ENCODE data around the gene GNG12. TPM values are rescaled to one million over a fixed set of nuclear protein-coding genes. Genes with fewer than 3 reads are reported as not detected.

The GNG12 gene
- total RNA-seq, 2 donors from 2014 or later, result 29.1 to 45.4 TPM

DNA sequence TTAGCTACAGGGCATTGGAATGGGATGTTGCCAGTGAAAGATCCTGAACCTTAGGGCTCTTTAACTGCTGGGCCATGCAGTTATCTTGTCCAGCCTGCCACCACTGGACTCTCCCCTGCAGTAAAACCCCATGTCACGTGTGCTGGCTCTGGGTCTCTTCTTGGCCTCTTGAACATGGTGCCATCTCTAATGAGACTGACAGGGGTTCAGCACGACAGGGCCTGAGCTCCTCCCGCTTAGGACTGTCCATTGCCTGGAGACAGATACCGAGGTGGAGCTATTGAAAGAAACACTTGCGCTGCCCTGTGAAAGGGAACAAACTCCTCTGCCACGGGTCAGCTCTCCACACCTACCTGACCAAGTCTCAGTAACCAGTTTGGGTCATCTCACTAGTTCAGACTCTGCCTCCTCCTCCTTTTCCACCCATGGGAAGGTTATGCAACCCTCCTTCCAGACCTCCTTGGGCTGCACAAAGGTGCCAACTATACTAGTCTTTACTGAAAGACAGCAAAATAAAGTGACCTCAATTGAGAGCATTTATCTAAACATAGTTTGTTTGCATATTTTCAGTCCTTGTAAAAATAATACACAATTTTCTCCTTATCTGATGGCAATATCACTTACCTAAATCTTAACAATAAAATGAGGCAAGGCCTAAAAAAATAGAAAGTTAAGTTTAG, 66.0 kb downstream of the GNG12 start:
- peaks cover 0 to 6% of the 10 kb centered on the region in 2 donors for H3K4me1 ChIP-seq
- H3K9me3 ChIP-seq, result no peaks in the 10 kb centered on the region
- no peak for DNase-seq (ENCODE audit: low spot score)
- H3K4me3 ChIP-seq, result no peak overlapping the region
- TF ChIP-seq, protein P1, sequence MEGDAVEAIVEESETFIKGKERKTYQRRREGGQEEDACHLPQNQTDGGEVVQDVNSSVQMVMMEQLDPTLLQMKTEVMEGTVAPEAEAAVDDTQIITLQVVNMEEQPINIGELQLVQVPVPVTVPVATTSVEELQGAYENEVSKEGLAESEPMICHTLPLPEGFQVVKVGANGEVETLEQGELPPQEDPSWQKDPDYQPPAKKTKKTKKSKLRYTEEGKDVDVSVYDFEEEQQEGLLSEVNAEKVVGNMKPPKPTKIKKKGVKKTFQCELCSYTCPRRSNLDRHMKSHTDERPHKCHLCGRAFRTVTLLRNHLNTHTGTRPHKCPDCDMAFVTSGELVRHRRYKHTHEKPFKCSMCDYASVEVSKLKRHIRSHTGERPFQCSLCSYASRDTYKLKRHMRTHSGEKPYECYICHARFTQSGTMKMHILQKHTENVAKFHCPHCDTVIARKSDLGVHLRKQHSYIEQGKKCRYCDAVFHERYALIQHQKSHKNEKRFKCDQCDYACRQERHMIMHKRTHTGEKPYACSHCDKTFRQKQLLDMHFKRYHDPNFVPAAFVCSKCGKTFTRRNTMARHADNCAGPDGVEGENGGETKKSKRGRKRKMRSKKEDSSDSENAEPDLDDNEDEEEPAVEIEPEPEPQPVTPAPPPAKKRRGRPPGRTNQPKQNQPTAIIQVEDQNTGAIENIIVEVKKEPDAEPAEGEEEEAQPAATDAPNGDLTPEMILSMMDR (IDR thresholded peaks at IDR 0.05), result no peak
- no peaks in the 10 kb centered on the region for H3K27me3 ChIP-seq
- no peaks in the 10 kb centered on the region for H3K36me3 ChIP-seq
- H3K27ac ChIP-seq, result no peak overlapping the region

DNA sequence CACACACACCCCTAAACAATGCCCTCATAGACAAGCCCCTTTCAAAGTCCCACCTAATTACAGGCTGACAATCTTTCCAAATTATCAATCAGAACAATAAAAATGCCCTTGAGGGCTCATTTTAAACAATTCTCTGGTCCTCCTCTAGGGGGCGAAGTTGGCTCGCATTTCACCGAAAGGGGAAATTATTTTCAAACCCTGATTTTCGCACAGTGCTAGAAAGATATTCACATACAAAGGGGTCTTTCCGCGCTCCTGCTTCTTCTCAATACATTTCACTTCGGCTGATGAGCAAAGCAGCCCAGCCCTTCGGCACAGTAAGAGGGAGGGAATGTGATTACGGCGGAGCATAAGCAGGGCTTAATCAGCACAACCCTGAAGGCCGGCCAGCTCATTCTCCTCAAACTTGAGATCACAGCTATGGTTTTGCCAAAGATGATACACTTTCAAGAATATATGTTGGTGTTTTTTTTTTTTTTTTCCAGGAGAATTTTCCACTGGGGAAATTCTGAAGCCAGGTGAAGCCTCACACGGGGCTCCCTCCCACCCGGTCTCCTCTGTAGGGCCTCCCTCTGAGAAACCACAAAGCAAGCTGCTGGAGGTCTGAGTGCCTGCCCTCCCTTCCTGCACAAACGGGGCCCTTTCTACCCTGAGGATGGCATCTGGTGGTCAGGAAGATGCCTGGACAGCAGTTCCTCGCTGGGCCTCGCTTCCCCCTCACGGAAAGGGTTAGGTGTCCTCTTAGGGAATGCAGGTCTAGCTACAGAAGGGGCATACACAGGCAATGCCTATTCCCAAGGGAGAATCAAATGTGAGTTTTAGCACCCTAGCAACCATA, 66.9 kb downstream of the GNG12 start:
- Histone ChIP-seq H3K4me3 (peak overlapping the region in 1 of 2 donors; percentile 33), H3K4me1 (no peaks in the 10 kb centered on the region), H3K9me3 (no peaks in the 10 kb centered on the region), H3K27me3 (no peaks in the 10 kb centered on the region), H3K27ac (no peak overlapping the region), H3K36me3 (no peaks in the 10 kb centered on the region)
- peak; percentile 70 for DNase-seq (ENCODE audit: low spot score)
- TF ChIP-seq, protein P1 (IDR thresholded peaks at IDR 0.05), result peak; percentile 76 to 85

DNA sequence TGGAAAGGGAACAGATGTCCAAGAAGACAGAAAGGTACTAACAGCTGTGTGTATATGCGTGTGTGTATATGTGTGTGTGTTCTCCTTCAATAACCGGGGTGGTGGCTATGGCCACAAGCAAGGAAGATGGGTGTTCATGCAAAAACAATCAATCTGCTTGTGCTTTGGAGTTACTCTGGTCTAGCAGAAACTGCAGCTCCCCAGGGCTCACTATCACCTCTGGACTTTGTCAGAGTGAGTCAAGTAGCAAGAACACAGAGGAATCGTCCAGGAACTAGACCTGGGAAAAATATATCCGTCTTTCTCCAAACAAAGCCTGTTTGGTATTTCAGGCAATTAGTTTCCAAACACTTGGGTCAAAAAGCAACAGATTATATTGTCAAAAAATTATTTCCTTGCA, 68.6 kb downstream of the GNG12 start:
- DNase-seq (ENCODE audit: low spot score), result no peak
- H3K4me3 ChIP-seq, result no peak overlapping the region
- peaks cover 0 to 11% of the 10 kb centered on the region in 2 donors for H3K4me1 ChIP-seq
- H3K9me3 ChIP-seq, result no peaks in the 10 kb centered on the region
- TF ChIP-seq, protein P1 (IDR thresholded peaks at IDR 0.05), result no peak
- H3K27ac ChIP-seq, result no peak overlapping the region
- no peaks in the 10 kb centered on the region for H3K27me3 ChIP-seq
- no peaks in the 10 kb centered on the region for H3K36me3 ChIP-seq

DNA sequence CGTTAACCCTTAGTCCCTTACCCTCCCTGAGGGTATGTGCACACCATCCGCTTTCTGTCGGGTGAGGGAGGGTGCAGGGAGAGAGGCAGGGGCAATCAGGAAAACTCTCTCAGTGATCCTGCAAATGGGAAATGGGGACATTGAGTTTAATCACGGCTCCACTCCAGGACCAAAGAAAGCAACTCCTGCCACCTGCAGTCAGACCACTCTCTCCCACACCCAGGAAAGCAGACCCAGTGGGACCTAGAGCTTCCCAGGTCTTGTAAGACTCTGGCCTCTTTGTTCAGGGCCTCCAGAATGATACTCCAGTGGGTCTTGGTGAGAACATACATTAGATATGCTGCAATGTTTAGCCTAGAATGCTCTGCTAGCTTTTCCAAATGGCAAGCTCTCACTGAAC, 71.5 kb downstream of the GNG12 start:
- no peak for DNase-seq (ENCODE audit: low spot score)
- H3K4me3 ChIP-seq, result no peak overlapping the region
- no peaks in the 10 kb centered on the region for H3K27me3 ChIP-seq
- TF ChIP-seq, protein P1 (IDR thresholded peaks at IDR 0.05), result no peak
- no peak overlapping the region for H3K27ac ChIP-seq
- no peaks in the 10 kb centered on the region for H3K9me3 ChIP-seq
- H3K36me3 ChIP-seq, result no peaks in the 10 kb centered on the region
- H3K4me1 ChIP-seq, result peaks cover 0 to 18% of the 10 kb centered on the region in 2 donors

GRCh38 chr1:67761091-67761490, 72.2 kb downstream of the GNG12 start:
- no peak overlapping the region for H3K27ac ChIP-seq
- no peak overlapping the region for H3K4me3 ChIP-seq
- H3K36me3 ChIP-seq, result no peaks in the 10 kb centered on the region
- peaks cover 0 to 18% of the 10 kb centered on the region in 2 donors for H3K4me1 ChIP-seq
- no peaks in the 10 kb centered on the region for H3K27me3 ChIP-seq
- H3K9me3 ChIP-seq, result no peaks in the 10 kb centered on the region
- TF ChIP-seq, protein P1 (IDR thresholded peaks at IDR 0.05), result no peak
- no peak for DNase-seq (ENCODE audit: low spot score)

Measured in right atrium auricular region (tissue), 2 donors.